Myocyte (in vitro differentiated cells): ENCODE measurements around the gene TERF2IP. TPM values are rescaled to one million over a fixed set of nuclear protein-coding genes. Genes with fewer than 3 reads are reported as not detected.
A peak's percentile ranks its signal among the peaks of the same experiment; 100 is the strongest.

Experiments
- DNase-seq: peaks from one replicate; pipeline ENCODE4 v3.0.0-alpha.2; 2012; ENCODE audit warnings: low read depth
- polyA plus RNA-seq: library from polyadenylated mRNA; unstranded; fragments of >200 nt; gene quantifications from one replicate; pipeline ENCODE4 v1.2.1, GENCODE V29; 2012; ENCODE audit warnings: missing spikeins
- total RNA-seq: library from RNA; depleted of rRNA; stranded (reverse); fragments of >200 nt; gene quantifications from 2 replicates; pipeline ENCODE4 v1.2.3, GENCODE V29; 2014

Gene TERF2IP, protein sequence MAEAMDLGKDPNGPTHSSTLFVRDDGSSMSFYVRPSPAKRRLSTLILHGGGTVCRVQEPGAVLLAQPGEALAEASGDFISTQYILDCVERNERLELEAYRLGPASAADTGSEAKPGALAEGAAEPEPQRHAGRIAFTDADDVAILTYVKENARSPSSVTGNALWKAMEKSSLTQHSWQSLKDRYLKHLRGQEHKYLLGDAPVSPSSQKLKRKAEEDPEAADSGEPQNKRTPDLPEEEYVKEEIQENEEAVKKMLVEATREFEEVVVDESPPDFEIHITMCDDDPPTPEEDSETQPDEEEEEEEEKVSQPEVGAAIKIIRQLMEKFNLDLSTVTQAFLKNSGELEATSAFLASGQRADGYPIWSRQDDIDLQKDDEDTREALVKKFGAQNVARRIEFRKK
- total RNA-seq: 106 and 111 TPM in 2 replicates
- 76.0 TPM for polyA plus RNA-seq

DNA sequence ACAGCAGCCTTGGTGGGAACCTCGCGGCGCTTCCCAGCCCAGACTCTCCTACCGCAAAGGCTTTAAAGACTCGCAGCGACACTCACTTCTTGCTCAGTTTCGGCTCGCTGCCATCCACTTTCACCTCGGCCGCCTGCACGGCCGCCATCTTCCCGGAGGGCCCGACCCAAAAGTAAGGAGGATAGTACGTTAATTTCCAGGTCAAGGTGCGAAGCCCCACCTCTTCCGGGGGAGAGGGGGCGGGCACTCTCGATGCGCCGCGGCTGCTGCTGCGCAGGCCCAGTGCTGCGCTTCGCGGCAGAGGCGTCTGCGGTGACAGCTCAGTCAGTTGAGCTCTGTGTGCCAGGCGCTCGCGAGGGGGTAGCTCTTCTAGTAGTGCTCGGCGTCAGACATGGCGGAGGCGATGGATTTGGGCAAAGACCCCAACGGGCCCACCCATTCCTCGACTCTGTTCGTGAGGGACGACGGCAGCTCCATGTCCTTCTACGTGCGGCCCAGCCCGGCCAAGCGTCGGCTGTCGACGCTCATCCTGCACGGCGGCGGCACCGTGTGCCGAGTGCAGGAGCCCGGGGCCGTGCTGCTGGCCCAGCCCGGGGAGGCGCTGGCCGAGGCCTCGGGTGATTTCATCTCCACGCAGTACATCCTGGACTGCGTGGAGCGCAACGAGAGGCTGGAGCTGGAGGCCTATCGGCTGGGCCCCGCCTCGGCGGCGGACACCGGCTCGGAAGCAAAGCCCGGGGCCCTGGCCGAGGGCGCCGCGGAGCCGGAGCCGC, at the start of gene TERF2IP, which contains the start of gene KARS1:
Gene TERF2IP (plus strand): TSS at position 282 of the 773 bp plus-strand sequence. CDS start 110 bp downstream, at position 392.
Gene KARS1 (minus strand): TSS at position 174 of the 773 bp plus-strand sequence. CDS start 26 bp downstream, at position 148.
- peak; percentile 95 for DNase-seq

GRCh38 chr16:75599452-75600277, 47.9 kb upstream of the TERF2IP start:
- DNase-seq: no peak

- DNase-seq: no peak
Observed at GRCh38 chr16:75603241-75603640, 44.3 kb upstream of the TERF2IP start.

DNA sequence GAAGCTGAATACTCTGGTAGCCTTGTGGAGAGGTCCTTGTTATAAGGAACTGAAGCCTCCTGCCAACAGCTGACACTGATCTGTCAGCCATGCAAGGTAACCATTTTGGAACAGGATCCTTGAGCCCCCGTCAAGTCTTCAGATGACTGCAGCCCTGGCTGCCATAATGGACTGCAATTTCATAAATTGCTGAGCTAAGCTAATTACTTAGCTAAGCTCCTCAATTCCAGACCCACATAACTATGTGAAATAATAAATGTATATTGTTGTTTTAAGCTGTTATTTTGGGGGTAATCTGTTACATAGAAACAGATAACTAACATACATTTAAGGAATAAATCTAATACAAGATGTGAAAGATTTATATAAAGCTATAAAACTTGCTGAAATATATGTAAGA, 41.1 kb upstream of the TERF2IP start:
- no peak for DNase-seq

DNA sequence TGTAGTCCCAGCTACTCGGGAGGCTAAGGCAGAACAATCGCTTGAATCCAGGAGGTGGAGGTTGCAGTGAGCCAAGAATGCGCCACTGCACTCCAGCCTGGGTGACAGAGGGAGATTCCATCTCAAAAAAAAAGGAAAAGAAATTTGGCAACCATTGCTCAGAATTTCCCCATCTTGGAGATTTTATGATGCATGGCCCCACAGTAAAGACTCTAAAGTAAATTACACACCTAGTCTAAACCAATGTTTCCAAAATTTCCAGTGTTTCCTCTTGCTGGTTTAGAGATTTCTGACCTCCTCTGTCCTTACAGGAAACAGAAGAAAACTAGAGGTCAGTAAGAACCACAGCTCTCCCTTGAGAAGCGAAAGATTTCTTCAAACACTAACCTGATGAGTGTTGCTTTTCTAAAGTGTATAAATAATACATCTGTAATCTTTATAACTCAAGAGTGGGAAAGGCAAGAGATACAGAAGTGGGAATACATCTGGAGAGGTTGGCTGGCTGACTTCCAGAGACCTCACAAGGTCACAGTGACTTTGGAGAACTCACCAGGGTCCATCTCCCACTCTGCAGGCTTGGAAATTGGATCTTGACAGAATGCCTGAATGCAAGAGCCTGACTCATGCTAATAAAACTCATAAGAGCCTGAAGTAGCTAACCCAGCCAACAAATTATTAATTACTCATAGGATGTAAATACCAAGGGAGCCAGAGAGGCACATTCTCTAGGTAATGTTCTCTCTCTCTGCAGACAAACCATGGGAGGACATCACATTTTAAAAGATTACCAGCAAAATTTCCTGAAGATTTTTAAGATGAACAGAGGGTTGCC, 33.3 kb upstream of the TERF2IP start:
- no peak for DNase-seq

DNA sequence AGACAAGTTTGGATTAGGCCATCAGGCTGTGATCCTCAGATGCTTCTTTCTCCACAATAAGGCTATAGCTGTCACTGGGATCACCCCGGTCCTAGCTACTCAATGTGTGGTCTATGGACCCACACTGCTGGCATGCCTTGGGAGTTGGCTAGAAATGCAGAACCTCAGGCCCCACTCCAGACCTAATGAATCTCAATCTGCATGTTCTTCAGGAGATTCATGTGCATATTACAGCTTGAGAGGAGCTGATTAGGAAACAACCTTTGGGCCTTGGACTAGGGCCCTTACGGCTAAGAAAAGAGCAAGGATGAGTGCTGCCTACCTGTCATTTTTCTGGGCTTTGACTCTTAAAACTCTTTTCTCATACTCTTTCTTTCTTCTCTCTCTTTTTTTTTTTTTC, 32.0 kb upstream of the TERF2IP start:
- no peak for DNase-seq

- no peak for DNase-seq
Observed at GRCh38 chr16:75616521-75617010, 31.0 kb upstream of the TERF2IP start.

GRCh38 chr16:75617121-75617520, 30.5 kb upstream of the TERF2IP start:
- DNase-seq: no peak

GRCh38 chr16:75618780-75619179, 28.8 kb upstream of the TERF2IP start:
- DNase-seq: no peak

DNA sequence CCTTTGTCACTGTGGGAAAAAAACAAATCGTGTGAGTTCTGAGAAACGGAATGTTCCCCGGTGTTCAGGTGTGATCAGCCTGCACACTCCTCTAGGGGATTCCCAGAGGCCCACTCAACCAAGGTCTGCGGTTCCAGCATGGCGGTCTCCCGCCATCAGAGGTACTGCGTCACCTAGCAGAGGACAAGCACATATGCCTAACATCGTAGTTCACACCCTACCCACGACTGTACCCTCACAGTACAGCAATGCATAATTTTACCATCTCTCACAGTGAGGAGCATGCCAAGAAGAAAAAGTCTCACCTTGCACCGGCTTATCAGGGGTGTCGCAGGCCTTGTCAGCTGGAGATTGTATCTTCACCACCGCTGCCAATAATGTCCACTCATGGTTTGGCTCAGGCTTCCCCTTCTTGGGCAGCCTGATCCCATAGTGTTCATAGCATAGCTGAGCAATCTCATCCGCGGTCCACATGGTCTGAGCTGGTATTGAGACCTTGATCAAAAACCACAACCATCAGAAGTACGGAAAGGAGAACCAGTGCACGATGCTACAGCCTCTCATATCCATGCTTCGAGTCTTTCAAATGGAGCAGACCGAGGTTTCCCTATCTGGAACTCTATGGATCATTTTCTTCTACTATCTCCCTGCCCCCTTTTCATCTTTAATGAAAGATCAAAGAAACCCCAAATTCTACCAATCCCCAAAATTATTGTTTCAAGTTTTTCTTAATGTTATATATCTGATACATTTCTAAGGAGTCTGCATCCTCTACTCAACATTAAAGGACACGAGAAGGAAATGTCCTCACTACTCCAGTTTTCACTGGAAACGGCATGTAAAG, 27.0 kb upstream of the TERF2IP start:
- DNase-seq: no peak

DNA sequence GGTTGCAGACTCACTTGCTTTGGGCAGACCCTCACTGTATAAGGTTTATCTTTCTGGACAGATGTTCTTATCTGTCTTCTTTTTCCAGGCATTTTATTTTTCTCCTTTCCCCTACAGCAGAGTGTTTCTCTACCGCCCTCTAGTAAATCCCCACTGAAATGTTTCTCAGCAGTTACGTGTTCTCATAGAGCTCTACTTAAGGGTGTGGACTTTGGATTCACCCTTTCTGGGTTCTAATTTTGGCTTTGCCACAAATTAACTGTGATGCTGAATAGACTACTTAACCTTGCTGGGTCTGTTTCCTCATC, 26.4 kb upstream of the TERF2IP start:
- peak; percentile 51 for DNase-seq

- DNase-seq: peak; percentile 97
Observed at GRCh38 chr16:75622761-75623605, 24.6 kb upstream of the TERF2IP start, which contains the start of gene ADAT1. TSS of gene ADAT1 (minus strand) at chr16:75623281. CDS start at chr16:75620799, 2,482 bp downstream.

GRCh38 chr16:75624921-75625334, 22.6 kb upstream of the TERF2IP start:
- no peak for DNase-seq

GRCh38 chr16:75626806-75627205, 20.8 kb upstream of the TERF2IP start:
- no peak for DNase-seq

- DNase-seq: no peak
Observed at GRCh38 chr16:75627851-75628250, 19.7 kb upstream of the TERF2IP start.

DNA sequence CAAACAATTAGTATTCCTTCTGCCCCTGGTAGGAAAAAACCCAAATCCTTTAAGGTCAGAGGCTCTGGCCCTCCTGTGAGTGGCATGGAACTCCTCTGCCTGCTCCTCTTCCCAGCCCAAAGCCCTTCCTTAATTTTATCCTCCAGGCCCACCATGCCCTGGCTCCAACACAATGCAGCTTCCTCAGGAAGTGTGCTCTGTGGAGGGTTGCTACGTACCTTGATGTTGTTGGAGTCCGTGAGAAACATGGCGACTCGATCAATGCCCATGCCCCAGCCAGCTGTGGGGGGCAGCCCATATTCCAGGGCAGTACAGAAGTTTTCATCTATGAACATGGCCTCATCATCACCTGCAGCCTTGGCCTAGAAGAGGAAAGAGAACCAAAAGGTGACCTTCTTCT, 19.2 kb upstream of the TERF2IP start:
- no peak for DNase-seq

DNA sequence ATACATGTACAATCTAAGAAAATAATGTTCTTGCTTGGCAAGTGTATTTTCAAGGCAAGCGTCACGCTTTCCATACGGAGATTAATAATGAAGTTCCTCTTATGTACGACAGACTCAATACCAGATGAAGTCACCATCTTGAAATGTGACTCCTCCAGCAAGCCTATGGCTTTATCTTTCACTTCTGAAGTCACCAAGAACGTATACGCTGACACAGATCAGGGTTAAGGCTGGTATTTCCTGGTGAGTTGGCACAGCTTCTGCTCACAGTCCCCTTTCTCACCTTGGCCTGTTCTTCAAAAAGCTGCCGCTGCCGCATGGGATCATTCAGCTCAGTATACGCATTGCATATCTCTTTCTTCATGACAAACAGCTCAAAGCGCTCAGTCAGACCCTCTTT, 18.4 kb upstream of the TERF2IP start:
- DNase-seq: no peak

- DNase-seq: no peak
Observed at GRCh38 chr16:75630052-75630451, 17.5 kb upstream of the TERF2IP start.
